ENCODE measurements around the gene FAM184B.

- TF ChIP-seq CTCF (IDR thresholded peaks at IDR 0.05): no peak
- TF ChIP-seq POLR2A (IDR thresholded peaks at IDR 0.05): no peak
- no peak for TF ChIP-seq EP300 (IDR thresholded peaks at IDR 0.05)
- no peak for TF ChIP-seq POLR2AphosphoS5 (IDR thresholded peaks at IDR 0.05)
Observed at GRCh38 chr4:17702641-17703040, 78.8 kb downstream of the FAM184B start.
